HG03097 (cell line): ENCODE measurements around the gene ASPSCR1.
"Not testable (repeated sequence)": the region's sequence is repeated elsewhere in the genome, so short reads cannot be mapped to it uniquely, and the experiment has no call there.

Experiments
- ATAC-seq: cut with Tn5 transposase; IDR thresholded peaks from one replicate; pipeline ENCODE4 v1.9.1; 2021; ENCODE audit not compliant: unreplicated experiment, low FRiP score

The ASPSCR1 gene

GRCh38 chr17:82035956-82036633 is 58.7 kb downstream of the ASPSCR1 start:
- no peak for ATAC-seq

DNA sequence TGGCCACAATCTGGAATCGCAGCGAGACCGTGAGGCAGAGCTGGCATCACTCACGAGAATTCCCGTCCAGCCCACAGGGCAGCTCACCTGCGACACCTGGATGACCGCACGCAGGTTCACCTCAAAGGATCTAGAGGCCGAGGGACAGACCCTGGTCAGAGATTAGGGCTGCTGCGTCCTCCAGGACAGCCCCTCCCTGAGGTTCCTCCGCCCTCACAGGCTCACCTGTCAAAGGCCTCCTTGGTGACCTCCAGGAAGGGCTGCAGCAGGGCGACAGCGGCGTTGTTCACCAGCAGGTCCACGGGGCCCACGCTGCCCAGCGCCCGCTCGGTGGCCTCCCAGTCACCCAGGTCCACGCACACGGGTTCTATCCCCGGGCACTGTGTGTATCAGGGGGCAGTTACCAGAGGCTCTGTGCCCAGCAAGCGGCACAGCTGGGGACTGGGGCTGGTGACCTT is 59.2 kb downstream of the ASPSCR1 start:
- ATAC-seq: no peak

DNA sequence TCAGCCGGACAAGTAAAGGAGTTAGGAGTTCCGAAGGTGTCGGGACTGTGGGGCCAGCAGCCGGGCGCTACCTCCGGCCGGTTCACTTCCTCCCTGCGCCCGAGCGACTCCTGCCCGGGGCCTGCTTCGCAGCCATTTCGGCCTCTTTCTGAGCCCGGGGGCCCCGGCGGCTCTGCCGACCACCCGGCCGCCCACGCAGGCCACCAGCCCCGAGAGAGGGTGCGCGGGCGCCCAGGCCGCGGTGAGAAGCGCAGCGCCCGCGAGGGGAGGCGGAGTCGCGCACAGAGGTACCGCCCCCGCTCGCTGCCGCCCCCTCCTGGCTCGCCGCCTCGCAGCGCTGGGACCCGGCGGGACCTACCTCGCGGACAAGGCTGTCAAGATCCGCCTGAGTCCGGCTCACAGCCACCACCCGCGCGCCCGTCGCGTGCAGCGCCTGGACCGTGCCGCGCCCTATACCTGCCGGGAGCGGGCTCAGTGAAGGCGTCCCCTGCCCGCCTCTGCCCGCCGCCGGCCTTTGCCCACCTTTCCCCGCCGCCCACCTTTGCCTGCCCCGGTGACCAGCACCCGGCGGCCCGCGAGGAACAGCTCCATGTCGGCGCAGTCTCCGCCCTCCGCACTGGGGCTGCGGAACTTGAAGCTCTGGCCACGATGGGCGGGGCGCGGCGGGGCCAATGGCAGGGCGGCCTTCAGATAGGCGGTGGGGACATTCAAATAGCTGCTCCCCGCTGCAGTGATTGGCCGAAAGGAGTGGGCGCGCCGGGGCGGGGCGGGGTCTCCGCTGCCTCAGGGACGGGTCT is 59.9 kb downstream of the ASPSCR1 start, which contains the start of gene DCXR:
TSS of gene DCXR (minus strand) at position 606 of the 797 bp plus-strand sequence. CDS start at position 591, 15 bp downstream.
- ATAC-seq: peak; percentile 87

DNA sequence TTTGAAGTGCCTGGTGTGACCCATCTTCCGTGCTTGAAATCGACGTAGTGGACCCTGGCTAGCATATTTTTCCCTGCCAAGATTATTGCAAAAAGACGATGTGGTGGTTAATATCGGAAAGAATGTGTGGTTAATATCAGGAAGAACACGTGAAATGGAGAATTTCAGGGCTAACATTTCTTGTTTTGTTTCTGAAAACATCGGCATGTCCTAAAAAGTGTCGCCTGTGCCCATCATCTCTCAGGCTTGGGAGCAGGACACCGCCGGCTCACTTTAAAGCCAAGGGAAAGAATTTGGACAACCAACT is 60.4 kb downstream of the ASPSCR1 start:
- no peak for ATAC-seq

GRCh38 chr17:82038796-82039409 is 61.5 kb downstream of the ASPSCR1 start:
- ATAC-seq: not testable (repeated sequence)

DNA sequence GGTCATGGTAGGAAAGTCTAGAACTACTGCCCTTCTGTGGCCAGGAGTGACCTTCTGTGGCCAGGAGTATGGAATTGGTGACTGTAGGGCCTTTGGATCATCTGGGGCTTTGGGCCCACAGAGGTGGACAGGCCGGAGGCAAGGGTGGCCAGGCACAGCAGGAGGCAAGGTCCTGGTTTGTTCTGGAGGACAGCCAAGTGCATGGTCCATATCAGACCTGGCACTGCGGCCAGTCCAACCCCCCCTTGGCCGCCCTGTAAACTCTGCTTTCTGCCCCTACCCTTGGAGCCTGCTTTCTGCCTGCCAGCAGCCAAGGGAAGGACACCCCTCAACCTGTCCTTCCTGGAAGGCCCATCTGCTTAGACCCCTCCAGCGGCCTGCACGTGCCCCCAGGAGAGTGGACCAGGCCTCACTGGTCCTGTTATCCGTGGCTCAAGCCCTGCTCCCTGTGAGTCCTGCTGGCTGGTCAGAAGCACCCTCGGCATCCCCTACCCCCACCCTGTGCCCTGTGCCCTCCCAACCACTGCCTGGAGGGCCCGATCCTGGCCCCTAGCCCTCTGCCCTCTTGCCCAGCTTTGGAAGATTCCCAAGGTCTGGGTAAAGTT is 62.4 kb downstream of the ASPSCR1 start:
- no peak for ATAC-seq

DNA sequence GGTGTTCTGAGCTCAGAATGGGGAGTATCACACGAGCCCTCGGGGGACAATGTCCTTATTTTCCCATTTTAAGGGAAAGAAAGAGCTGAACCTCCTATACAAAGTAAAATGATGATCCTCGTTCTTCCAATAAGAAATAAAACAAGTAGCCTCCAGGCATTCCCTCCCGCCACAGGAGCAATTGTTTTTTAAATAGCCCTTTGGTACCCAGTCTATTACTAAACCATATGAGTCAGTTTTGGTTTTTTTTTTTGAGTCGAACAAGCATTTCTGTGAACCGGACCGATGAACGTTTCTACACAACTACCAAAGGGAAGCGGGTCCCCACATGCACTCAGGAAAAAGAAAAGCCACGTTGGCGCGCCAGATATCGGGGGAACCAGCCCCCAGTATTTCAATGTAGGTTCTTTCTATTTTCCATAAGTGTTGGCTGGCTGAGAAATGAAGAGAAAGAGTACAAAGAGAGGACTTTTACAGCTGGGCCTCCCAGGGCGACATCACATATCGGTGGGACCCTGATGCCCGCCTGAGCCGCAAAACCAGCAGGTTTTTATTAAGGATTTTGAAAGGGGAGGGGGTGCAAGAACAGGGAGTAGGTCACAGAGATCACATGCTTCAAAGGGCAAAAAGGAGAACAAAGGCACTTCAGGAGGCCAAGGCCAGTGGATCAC is 63.9 kb downstream of the ASPSCR1 start:
- no peak for ATAC-seq

DNA sequence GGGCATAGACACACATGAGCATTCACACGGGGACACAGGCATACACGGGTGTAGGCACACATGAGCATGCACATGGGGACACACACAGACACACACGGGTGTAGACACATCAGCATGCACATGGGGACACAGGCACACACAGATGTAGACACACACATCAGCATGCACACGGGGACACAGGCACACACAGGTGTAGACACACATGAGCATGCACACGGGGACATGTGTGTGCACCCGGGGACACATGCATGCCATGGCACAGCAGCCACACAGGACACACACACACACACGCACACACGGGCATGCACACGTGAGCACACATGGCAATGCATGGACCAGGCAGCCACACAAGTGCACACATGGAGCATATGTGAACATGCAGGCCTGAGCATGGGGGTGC is 65.2 kb downstream of the ASPSCR1 start:
- no peak for ATAC-seq

DNA sequence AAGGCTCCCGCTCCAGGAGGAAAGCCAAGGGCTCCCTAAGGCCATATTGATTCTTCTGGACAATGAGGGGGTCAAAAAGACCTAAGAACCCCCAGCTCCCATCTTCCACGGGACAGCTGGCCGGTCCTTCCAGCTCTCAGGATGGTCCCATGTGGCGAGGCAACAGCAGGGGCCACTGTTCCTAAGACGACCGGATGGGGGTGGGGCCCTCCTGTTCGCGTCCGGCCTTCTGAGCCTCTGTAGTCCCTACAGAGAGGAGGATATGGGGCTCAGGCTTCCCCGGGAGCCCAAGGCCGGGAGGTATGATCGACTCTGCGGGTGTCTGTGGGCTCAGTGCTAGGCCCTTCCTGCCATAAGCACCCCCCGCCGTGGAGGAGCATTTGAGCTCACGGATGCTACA is 66.1 kb downstream of the ASPSCR1 start:
- ATAC-seq: no peak

- no peak for ATAC-seq
Observed at GRCh38 chr17:82045936-82046484, 68.6 kb downstream of the ASPSCR1 start.

DNA sequence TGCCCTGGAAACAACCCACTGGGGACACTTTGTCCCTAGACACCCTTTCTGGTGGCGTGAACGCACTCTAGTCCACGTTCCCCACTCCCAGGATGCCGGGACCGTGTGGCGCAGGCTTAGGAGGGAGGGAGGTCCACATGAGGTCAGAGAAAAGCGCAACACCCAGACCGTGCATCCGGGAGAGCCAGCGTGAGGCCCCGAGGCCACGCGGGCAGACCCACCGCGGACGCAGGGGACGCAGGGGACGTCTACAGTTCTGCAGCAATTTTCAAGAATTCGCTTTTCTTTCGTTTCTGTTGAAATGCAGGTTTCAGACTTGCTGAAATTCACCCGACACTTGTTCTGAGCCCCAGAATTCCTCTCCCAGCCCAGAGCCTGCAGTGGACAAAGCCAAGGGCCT is 69.5 kb downstream of the ASPSCR1 start:
- no peak for ATAC-seq

- no peak for ATAC-seq
Observed at GRCh38 chr17:82047379-82047778, 70.0 kb downstream of the ASPSCR1 start.

DNA sequence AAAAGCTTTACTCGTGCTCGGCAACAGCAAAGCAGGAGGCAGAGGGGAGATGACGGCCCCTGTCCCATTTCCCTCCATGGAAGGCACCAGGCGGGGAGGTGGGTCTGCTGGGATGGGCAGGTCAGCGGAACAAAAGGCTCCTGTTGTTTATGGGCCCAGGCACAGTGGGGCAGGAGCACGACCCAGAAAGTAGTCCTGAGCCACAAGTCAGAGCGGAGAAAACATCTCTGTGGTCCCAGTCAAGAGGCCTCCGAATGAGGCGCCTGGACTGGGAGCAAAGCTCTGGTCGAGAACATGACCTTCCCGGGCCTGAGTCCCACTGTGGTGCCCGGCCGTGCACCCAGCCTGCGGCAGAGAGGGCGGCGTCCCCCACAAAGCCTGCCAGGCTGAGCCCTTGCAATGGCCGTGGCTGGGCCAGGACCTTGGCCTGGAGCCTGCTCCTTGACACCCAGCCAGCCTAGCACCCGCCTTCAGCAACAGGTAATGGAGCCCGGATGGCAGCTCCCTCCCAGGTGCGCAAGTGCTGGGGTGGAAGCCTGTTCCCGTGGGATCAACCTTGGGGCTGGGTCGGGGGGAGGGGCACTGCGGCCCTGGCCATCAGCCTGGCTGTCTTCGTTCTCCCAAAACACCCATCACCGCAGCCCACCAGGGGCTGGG is 70.6 kb downstream of the ASPSCR1 start:
- no peak for ATAC-seq

GRCh38 chr17:82048571-82048971 is 71.1 kb downstream of the ASPSCR1 start:
- ATAC-seq: no peak

- ATAC-seq: no peak
Observed at GRCh38 chr17:82049106-82049505, 71.7 kb downstream of the ASPSCR1 start.

DNA sequence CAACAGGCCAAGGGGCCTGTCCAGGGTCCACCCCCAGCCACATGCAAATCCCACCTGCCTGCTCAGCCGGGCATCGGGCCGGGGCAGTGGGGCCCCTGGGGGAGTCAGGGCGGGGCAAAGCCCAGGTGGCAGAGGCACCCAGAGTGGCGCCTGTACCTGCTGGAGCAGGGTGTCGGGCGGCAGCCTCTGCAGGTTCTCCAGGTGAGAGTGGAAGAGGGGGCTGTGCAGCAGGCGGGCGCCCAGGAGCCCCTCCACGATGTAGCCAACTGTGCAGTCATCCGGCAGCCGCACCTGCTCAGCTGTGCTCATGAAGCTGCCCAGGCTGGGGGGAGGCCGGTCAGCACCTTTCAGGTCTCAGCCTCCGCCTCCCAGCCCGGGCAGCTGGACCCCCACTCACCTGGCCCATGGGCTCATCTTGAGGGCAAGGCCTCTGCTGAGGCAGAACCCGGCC is 72.1 kb downstream of the ASPSCR1 start:
- no peak for ATAC-seq

DNA sequence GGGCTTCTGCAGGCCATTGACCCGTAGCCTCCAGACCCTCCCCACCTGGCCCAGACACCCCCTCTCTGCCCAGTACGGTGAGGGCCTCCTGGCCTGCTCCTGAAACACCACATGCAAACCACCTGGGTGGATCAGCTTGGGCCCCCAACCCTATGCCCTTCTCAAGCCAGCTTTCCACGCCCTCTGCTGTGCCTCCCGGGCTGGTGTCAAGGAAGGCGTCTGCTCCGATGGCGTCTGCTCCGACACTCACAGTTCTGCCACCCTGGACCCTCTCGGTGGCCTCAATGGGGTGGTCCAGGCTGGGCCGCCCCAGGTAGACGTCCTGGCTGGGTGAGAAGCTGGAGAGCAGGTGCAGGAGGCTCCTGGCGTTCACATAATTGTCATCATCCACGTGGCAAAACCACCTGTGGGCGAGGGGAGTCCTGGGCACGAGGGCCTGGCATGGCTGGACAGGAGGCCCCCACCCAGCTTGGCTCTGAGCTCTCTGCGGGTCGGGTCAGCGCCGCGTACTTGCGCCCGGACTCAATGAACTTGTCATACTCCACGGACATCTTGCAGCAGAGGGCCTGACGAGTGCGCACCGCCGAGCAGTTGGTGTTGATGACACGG is 72.8 kb downstream of the ASPSCR1 start:
- ATAC-seq: no peak

DNA sequence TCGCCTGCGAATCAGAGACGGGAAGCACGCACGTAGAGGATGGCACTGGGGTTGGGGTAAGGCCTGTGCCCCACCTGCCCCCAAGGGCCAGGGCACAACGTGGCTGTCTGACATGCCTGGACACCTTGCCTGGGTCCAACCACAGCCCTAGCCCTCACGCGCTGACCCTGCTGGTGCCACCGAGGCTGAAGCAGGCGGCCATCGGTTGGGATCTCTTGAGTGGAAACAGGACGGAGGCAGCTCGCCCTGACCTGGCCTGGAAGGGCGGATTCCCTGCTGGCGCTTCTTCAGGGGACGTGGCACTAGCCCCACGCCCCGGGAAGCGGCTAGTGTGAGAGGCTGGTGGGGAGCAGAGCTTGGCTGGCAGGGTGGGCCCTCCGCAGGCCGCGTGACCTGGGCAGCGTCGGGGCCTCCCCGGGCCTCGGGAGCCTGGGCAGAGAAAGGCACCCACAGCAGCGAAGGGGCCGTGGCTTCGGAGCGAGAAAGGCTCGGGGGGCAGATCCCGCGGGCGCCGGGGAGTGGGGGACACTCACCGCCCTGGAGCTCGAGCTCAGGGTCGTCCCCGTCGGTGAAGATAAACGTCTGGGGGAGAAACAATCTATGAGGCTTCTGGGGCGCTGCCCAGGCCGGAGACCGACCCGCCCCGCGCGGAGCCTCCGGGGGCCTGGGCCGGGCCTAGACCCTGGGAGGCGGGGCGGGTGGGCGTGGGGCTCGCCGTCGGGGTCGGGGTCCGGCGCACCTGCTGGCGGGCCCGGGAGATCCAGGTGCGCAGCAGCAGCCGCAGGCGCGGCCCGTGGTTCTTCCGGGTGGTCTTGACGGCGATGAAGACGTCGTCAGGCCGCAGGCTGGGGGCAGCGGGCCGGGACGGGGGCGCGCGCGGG is 73.6 kb downstream of the ASPSCR1 start:
- ATAC-seq: no peak
